PFSK-1 (cell line): ENCODE data around the gene MKLN1.

Source experiments
- FOXP2 ChIP-seq: optimal IDR thresholded peaks from 2 replicates; pipeline ENCODE3; 2011; ENCODE audit warnings: borderline replicate concordance, control low read depth, inconsistent platforms; ENCODE audit not compliant: insufficient read depth; ENCODE audit errors: extremely low read length, extremely low read depth
- POLR2AphosphoS5 ChIP-seq: IDR thresholded peaks from 2 replicates; pipeline ENCODE4 v1.6.1; 2012; ENCODE audit warnings: low read depth, mild to moderate bottlenecking, control low read depth, low read length, moderate library complexity
- SIN3A ChIP-seq: IDR thresholded peaks from 2 replicates; pipeline ENCODE4 v1.6.1; 2012; ENCODE audit warnings: mild to moderate bottlenecking, low read length, moderate library complexity, borderline replicate concordance; ENCODE audit not compliant: insufficient read depth
- TAF1 ChIP-seq: IDR thresholded peaks from 2 replicates; pipeline ENCODE4 v1.6.1; 2012; ENCODE audit warnings: low read length, control low read depth, borderline replicate concordance; ENCODE audit not compliant: insufficient read depth
- TF ChIP-seq, protein P1 (sequence below), 2 experiments: IDR thresholded peaks; 2 replicates each; pipeline versions ENCODE4 v1.6.1 to v1.8.0; 2011 to 2012; ENCODE audit warnings: low read depth in 2 of 2, low read length in 2 of 2, control low read depth in 1 of 2, inconsistent platforms in 1 of 2, mild to moderate bottlenecking in 1 of 2, moderate library complexity in 1 of 2; ENCODE audit not compliant: insufficient read depth in 1 of 2

The MKLN1 gene

DNA sequence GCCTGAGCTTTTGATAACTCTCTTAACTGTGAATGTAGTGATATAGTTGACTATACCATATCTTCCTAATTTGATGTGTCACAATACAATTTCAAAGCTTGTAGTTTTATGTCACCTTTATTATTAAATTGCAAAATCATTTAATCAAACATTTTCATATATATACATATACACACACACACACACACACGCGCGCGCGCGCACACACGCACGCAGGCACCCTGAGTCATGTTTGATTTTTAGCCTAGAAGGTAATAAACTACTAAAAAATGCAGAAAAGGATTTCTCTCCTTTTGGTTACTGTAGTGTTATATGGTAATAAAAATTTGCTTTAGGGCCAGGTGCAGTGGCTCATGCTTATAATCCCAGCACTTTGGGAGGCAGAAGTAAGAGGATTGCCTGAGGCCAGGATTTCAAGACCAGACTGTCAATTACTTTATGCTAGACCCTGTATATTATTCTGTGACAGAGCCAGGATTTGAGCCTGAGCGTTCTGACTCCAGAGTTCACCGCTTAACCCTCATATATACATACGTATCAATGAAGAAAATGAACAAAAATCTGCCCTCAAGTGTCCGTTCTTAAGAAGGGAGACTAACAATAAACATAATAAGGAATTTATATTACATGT, 139.2 kb downstream of the MKLN1 start:
- TF ChIP-seq SIN3A (no peak), TAF1 (no peak)
- TF ChIP-seq, protein P1, sequence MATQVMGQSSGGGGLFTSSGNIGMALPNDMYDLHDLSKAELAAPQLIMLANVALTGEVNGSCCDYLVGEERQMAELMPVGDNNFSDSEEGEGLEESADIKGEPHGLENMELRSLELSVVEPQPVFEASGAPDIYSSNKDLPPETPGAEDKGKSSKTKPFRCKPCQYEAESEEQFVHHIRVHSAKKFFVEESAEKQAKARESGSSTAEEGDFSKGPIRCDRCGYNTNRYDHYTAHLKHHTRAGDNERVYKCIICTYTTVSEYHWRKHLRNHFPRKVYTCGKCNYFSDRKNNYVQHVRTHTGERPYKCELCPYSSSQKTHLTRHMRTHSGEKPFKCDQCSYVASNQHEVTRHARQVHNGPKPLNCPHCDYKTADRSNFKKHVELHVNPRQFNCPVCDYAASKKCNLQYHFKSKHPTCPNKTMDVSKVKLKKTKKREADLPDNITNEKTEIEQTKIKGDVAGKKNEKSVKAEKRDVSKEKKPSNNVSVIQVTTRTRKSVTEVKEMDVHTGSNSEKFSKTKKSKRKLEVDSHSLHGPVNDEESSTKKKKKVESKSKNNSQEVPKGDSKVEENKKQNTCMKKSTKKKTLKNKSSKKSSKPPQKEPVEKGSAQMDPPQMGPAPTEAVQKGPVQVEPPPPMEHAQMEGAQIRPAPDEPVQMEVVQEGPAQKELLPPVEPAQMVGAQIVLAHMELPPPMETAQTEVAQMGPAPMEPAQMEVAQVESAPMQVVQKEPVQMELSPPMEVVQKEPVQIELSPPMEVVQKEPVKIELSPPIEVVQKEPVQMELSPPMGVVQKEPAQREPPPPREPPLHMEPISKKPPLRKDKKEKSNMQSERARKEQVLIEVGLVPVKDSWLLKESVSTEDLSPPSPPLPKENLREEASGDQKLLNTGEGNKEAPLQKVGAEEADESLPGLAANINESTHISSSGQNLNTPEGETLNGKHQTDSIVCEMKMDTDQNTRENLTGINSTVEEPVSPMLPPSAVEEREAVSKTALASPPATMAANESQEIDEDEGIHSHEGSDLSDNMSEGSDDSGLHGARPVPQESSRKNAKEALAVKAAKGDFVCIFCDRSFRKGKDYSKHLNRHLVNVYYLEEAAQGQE (IDR thresholded peaks at IDR 0.05; ENCODE audit: insufficient read depth in 1 of 2, low read depth in 2 of 2, low read length in 2 of 2) = no peak

DNA sequence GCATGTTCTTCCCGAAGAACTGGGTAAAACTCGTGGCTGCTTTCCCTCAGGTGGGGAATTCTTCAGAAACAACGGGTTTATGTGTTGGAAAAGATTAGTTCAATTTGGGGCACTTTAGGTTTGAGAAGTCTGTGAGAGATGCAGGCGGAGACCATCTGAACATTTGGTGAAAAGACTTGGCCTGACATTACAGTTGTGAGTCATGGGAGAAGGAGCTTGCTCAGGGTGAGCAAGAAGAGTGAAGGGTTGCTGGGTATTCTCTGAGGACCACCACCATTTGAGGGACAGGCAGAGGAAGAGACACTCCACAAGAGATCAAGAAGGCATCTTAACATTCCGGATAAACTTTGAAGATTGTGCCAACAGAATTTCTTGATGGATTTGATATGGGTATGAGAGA, 140.1 kb downstream of the MKLN1 start:
- TF ChIP-seq SIN3A = no peak
- no peak for TF ChIP-seq POLR2AphosphoS5
- no peak for TF ChIP-seq TAF1
- TF ChIP-seq, protein P1 (IDR thresholded peaks at IDR 0.05; ENCODE audit: insufficient read depth in 1 of 2, low read depth in 2 of 2, low read length in 2 of 2) = no peak
- no peak for TF ChIP-seq FOXP2

DNA sequence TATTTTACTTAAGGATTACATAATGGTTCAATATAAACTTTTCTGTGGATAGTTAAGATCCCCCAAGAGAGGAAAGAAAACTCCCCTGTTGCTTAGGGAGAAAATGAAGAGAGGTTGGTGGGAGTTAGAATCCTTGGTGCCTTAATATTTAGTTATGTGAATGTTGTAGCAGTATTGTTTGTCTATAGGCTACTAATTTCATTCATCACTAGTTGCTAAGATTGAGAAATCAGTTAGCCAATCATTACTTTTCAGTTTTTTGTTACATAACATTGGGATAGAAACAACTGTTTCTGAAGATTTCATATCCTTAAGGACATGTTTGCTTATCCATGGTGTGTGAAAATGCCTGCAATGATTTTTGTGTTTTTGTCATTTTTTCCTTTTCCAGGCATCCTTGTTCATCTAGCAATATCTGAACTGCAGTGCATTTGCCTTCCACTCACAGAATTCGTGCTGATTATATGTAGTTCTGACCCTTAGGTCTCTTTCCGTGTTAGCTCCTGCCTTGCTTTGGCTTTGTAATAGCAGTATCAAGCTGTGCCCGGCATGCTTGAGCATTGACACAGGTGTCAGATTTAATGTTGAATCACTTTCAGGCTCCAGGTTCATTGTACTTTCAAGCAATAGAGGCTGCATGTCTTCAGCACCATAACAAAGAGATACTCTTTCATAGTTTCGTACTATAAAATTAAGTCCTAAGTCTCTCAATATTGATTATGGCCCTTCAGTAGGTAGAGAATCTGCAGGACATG, 143.8 kb downstream of the MKLN1 start:
- no peak for TF ChIP-seq POLR2AphosphoS5
- TF ChIP-seq FOXP2 = no peak
- no peak for TF ChIP-seq SIN3A
- TF ChIP-seq TAF1 = no peak
- TF ChIP-seq, protein P1 (IDR thresholded peaks at IDR 0.05; ENCODE audit: insufficient read depth in 1 of 2, low read depth in 2 of 2, low read length in 2 of 2) = no peak

DNA sequence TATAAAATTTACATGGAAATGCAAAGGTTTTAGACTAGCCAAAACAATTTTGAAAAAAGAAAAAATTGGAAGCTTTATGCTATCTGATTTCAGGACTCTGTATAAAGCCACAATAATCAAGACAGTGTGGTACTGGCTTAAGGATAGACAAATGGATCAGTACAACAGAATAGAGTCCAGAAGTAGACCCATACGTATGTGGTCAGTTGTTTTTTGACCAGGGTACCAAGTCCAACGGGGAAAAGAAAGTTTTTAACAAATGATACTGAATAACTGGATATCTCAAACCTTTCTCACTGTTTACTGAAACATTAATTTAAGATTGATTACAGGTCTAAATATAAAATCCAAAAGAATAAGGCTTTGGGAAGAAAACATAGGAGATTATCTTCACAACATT, 149.1 kb downstream of the MKLN1 start:
- no peak for TF ChIP-seq SIN3A
- TF ChIP-seq TAF1 = no peak
- TF ChIP-seq FOXP2 = no peak
- no peak for TF ChIP-seq POLR2AphosphoS5
- TF ChIP-seq, protein P1 (IDR thresholded peaks at IDR 0.05; ENCODE audit: insufficient read depth in 1 of 2, low read depth in 2 of 2, low read length in 2 of 2) = no peak
